Smooth muscle cell (in vitro differentiated cells): ENCODE data around the gene CYP24A1. TPM values are rescaled to one million over a fixed set of nuclear protein-coding genes. Genes with fewer than 3 reads are reported as not detected.

ENCODE experiments used
- DNase-seq: peaks from one replicate; lab custom pipeline; 2025; ENCODE audit not compliant: unreplicated experiment; lab: John Stamatoyannopoulos, UW
- H2AFZ ChIP-seq: fragments of 200-600 bp; sonication (generic); 2 replicates; pipeline ENCODE4 v1.6.0; 2016; ENCODE audit warnings: antibody characterized with exemption, low read depth, mild to moderate bottlenecking
- H3F3A ChIP-seq: fragments of 200-600 bp; sonication (generic); 2 replicates; pipeline ENCODE4 v1.6.0; 2017; ENCODE audit warnings: antibody characterized with exemption, low read depth
- H3K27ac ChIP-seq: fragments of 200-600 bp; sonication (generic); 2 replicates; pipeline ENCODE4 v1.5.1; 2016; ENCODE audit warnings: low read depth, mild to moderate bottlenecking
- H3K27me3 ChIP-seq: fragments of 200-600 bp; sonication (generic); 2 replicates; pipeline ENCODE4 v1.6.1; 2016; ENCODE audit warnings: low read depth, mild to moderate bottlenecking
- H3K36me3 ChIP-seq: fragments of 200-600 bp; sonication (generic); 2 replicates; pipeline ENCODE4 v1.5.1; 2016; ENCODE audit warnings: low read depth
- H3K4me1 ChIP-seq: fragments of 200-600 bp; sonication (generic); 2 replicates; pipeline ENCODE4 v1.5.1; 2016; ENCODE audit warnings: low read depth
- H3K4me2 ChIP-seq: fragments of 200-600 bp; sonication (generic); 2 replicates; pipeline ENCODE4 v1.6.0; 2016; ENCODE audit warnings: mild to moderate bottlenecking
- H3K4me3 ChIP-seq: fragments of 200-600 bp; sonication (generic); 2 replicates; pipeline ENCODE4 v1.5.1; 2016; ENCODE audit warnings: mild to moderate bottlenecking
- H3K79me2 ChIP-seq: fragments of 200-600 bp; sonication (generic); 2 replicates; pipeline ENCODE4 v1.6.0; 2016; ENCODE audit warnings: low read depth, mild to moderate bottlenecking
- H3K9ac ChIP-seq: fragments of 200-600 bp; sonication (generic); 2 replicates; pipeline ENCODE4 v1.6.0; 2016; ENCODE audit warnings: low read depth
- H3K9me3 ChIP-seq: fragments of 200-600 bp; sonication (generic); replicated peaks from 2 replicates; pipeline ENCODE4 v1.5.1; 2016; ENCODE audit warnings: low read depth
- H4K20me1 ChIP-seq: fragments of 200-600 bp; sonication (generic); 2 replicates; pipeline ENCODE4 v1.6.0; 2016; ENCODE audit warnings: low read depth
- CTCF ChIP-seq: fragments of 200-600 bp; sonication (generic); IDR thresholded peaks from 2 replicates; pipeline ENCODE4 v1.5.1; 2017; ENCODE audit warnings: borderline replicate concordance, mild to moderate bottlenecking, antibody characterized with exemption; ENCODE audit not compliant: insufficient read depth, poor library complexity, severe bottlenecking
- WGBS: methylation state at CpG from one replicate; pipeline ENCODE4 v1.1.7; 2016; ENCODE audit warnings: low lambda C conversion rate; 5-methylcytosine and 5-hydroxymethylcytosine counted together
- polyA plus RNA-seq: library from polyadenylated mRNA; unstranded; fragments of >200 nt; fragmentation: Nextera tagmentation; extraction: Ambion mirVana; gene quantifications from 2 replicates; pipeline ENCODE4 v1.2.1, GENCODE V29; 2016
- total RNA-seq: library from RNA; depleted of rRNA; stranded (reverse); fragments of >200 nt; gene quantifications from 2 replicates; pipeline ENCODE4 v1.2.3, GENCODE V29; 2014

Gene CYP24A1
- total and polyA plus RNA-seq, 2 experiments from 2014 or later: 0.70 to 18.0 TPM

- Histone ChIP-seq H3K4me2 (no peak overlapping the region), H3K4me1 (no peaks in the 10 kb centered on the region), H2AFZ (no peak overlapping the region), H3K27me3 (no peaks in the 10 kb centered on the region), H3K27ac (no peak overlapping the region), H3K79me2 (peaks cover 15% of the 10 kb centered on the region), H3K9ac (no peak overlapping the region), H3K4me3 (no peak overlapping the region), H3F3A (no peaks in the 10 kb centered on the region), H3K9me3 (no peaks in the 10 kb centered on the region), H4K20me1 (peaks cover 10% of the 10 kb centered on the region), H3K36me3 (no peaks in the 10 kb centered on the region)
- WGBS: 92% methylated on average over 5 of the region's 5 CpGs
- DNase-seq: no peak
- TF ChIP-seq CTCF: no peak
Measured at GRCh38 chr20:54204481-54204880, 30.7 kb upstream of the CYP24A1 start.

GRCh38 chr20:54204063-54204462 lies 30.3 kb upstream of the CYP24A1 start:
- peaks cover 6% of the 10 kb centered on the region for H4K20me1 ChIP-seq
- WGBS: 91% methylated on average over 6 of the region's 6 CpGs
- H3K9ac ChIP-seq: no peak overlapping the region
- H3K36me3 ChIP-seq: no peaks in the 10 kb centered on the region
- H3K9me3 ChIP-seq: no peaks in the 10 kb centered on the region
- DNase-seq: no peak
- H3K27me3 ChIP-seq: no peaks in the 10 kb centered on the region
- H3K4me3 ChIP-seq: no peak overlapping the region
- H3K79me2 ChIP-seq: peaks cover 11% of the 10 kb centered on the region
- H2AFZ ChIP-seq: no peak overlapping the region
- no peak for TF ChIP-seq CTCF
- no peaks in the 10 kb centered on the region for H3F3A ChIP-seq
- H3K27ac ChIP-seq: no peak overlapping the region
- no peak overlapping the region for H3K4me2 ChIP-seq
- no peaks in the 10 kb centered on the region for H3K4me1 ChIP-seq

- WGBS: 96% methylated on average over 5 of the region's 5 CpGs
- no peak overlapping the region for H3K4me3 ChIP-seq
- no peaks in the 10 kb centered on the region for H3K4me1 ChIP-seq
- H2AFZ ChIP-seq: no peak overlapping the region
- H3K4me2 ChIP-seq: no peak overlapping the region
- DNase-seq: no peak
- peaks cover 3% of the 10 kb centered on the region for H3K79me2 ChIP-seq
- no peak overlapping the region for H3K9ac ChIP-seq
- H4K20me1 ChIP-seq: no peaks in the 10 kb centered on the region
- TF ChIP-seq CTCF: no peak
- H3K9me3 ChIP-seq: no peaks in the 10 kb centered on the region
- no peaks in the 10 kb centered on the region for H3K27me3 ChIP-seq
- H3K27ac ChIP-seq: no peak overlapping the region
- H3K36me3 ChIP-seq: no peaks in the 10 kb centered on the region
- H3F3A ChIP-seq: no peaks in the 10 kb centered on the region
Measured at GRCh38 chr20:54203281-54203680, 29.5 kb upstream of the CYP24A1 start.

GRCh38 chr20:54201268-54201846 lies 27.6 kb upstream of the CYP24A1 start:
- Histone ChIP-seq H3K79me2 (no peaks in the 10 kb centered on the region), H3K4me1 (no peaks in the 10 kb centered on the region), H3K27me3 (no peaks in the 10 kb centered on the region), H2AFZ (no peak overlapping the region), H3K9ac (no peak overlapping the region), H3K4me2 (no peak overlapping the region), H3K36me3 (no peaks in the 10 kb centered on the region), H3K27ac (no peak overlapping the region), H4K20me1 (no peaks in the 10 kb centered on the region), H3K4me3 (no peak overlapping the region), H3K9me3 (no peaks in the 10 kb centered on the region), H3F3A (no peaks in the 10 kb centered on the region)
- no peak for TF ChIP-seq CTCF
- no peak for DNase-seq
- WGBS: 83% methylated on average over 4 of the region's 4 CpGs
